Parathyroid adenoma (tissue), 2 donors: ENCODE results near the gene TOP3B.

Source experiments
- H2AFZ ChIP-seq: fragments of 300-600 bp; sonication (generic); one replicate; pipeline ENCODE4 v1.7.0; 2017; ENCODE audit warnings: antibody characterized with exemption, mild to moderate bottlenecking
- H3K27ac ChIP-seq: fragments of 300-600 bp; sonication (generic); one replicate; pipeline ENCODE4 v1.7.0; 2017
- H3K27me3 ChIP-seq: fragments of 300-600 bp; sonication (generic); one replicate; pipeline ENCODE4 v1.7.0; 2017; ENCODE audit warnings: low read length; ENCODE audit not compliant: control insufficient read depth, insufficient read depth
- H3K36me3 ChIP-seq: fragments of 300-600 bp; sonication (generic); one replicate; pipeline ENCODE4 v1.7.0; 2017; ENCODE audit warnings: low read length; ENCODE audit not compliant: control insufficient read depth, insufficient read depth
- H3K4me1 ChIP-seq: fragments of 300-600 bp; sonication (generic); one replicate; pipeline ENCODE4 v1.7.0; 2017; ENCODE audit warnings: control low read depth
- H3K4me2 ChIP-seq: fragments of 300-600 bp; sonication (generic); one replicate; pipeline ENCODE4 v1.7.0; 2017; ENCODE audit warnings: low read length
- H3K4me3 ChIP-seq: fragments of 300-600 bp; sonication (generic); one replicate; pipeline ENCODE4 v1.7.0; 2017; ENCODE audit warnings: low read depth, low read length
- H3K79me2 ChIP-seq: fragments of 300-600 bp; sonication (generic); one replicate; pipeline ENCODE4 v1.7.0; 2017; ENCODE audit warnings: control low read depth
- H3K9ac ChIP-seq: fragments of 300-600 bp; sonication (generic); one replicate; pipeline ENCODE4 v1.7.0; 2017; ENCODE audit warnings: mild to moderate bottlenecking
- H3K9me3 ChIP-seq: fragments of 300-600 bp; sonication (generic); one replicate; pipeline ENCODE4 v1.7.0; 2017; ENCODE audit warnings: low read length; ENCODE audit not compliant: control insufficient read depth
- CTCF ChIP-seq: fragments of 300-600 bp; sonication (generic); IDR thresholded peaks from one replicate; pipeline ENCODE4 v1.7.0; 2017; ENCODE audit warnings: antibody characterized with exemption, mild to moderate bottlenecking
- donor health status: primary hyperparathyroidism.

Gene TOP3B

GRCh38 chr22:22022947-22023534 lies 40.5 kb upstream of the TOP3B start:
- TF ChIP-seq CTCF: no peak
- no peak overlapping the region for H3K9ac ChIP-seq
- H3K27me3 ChIP-seq: no peaks in the 10 kb centered on the region
- no peaks in the 10 kb centered on the region for H3K9me3 ChIP-seq
- no peaks in the 10 kb centered on the region for H3K79me2 ChIP-seq
- H3K4me2 ChIP-seq: no peak overlapping the region
- H3K4me3 ChIP-seq: no peak overlapping the region
- H3K27ac ChIP-seq: no peak overlapping the region
- H3K4me1 ChIP-seq: no peaks in the 10 kb centered on the region
- no peak overlapping the region for H2AFZ ChIP-seq
- H3K36me3 ChIP-seq: no peaks in the 10 kb centered on the region

GRCh38 chr22:22022255-22022840 lies 39.8 kb upstream of the TOP3B start:
- Histone ChIP-seq H2AFZ (no peak overlapping the region), H3K9ac (no peak overlapping the region), H3K9me3 (no peaks in the 10 kb centered on the region), H3K4me1 (no peaks in the 10 kb centered on the region), H3K36me3 (no peaks in the 10 kb centered on the region), H3K27me3 (no peaks in the 10 kb centered on the region), H3K27ac (no peak overlapping the region), H3K4me2 (no peak overlapping the region), H3K4me3 (no peak overlapping the region), H3K79me2 (no peaks in the 10 kb centered on the region)
- TF ChIP-seq CTCF: no peak

- Histone ChIP-seq H3K79me2 (no peaks in the 10 kb centered on the region), H3K4me3 (no peak overlapping the region), H3K4me2 (no peak overlapping the region), H3K27me3 (no peaks in the 10 kb centered on the region), H3K27ac (no peak overlapping the region), H3K9ac (no peak overlapping the region), H3K36me3 (no peaks in the 10 kb centered on the region), H3K9me3 (no peaks in the 10 kb centered on the region), H2AFZ (no peak overlapping the region), H3K4me1 (no peaks in the 10 kb centered on the region)
- no peak for TF ChIP-seq CTCF
Observed at GRCh38 chr22:22021162-22021750, 38.7 kb upstream of the TOP3B start.

GRCh38 chr22:22020425-22020852 lies 37.9 kb upstream of the TOP3B start:
- Histone ChIP-seq H3K4me2 (no peak overlapping the region), H3K4me1 (no peaks in the 10 kb centered on the region), H3K9me3 (no peaks in the 10 kb centered on the region), H3K9ac (no peak overlapping the region), H3K36me3 (no peaks in the 10 kb centered on the region), H3K27me3 (no peaks in the 10 kb centered on the region), H2AFZ (no peak overlapping the region), H3K27ac (no peak overlapping the region), H3K79me2 (no peaks in the 10 kb centered on the region), H3K4me3 (no peak overlapping the region)
- no peak for TF ChIP-seq CTCF
